Measurements from ENCODE around the gene EML5. TPM values are rescaled to one million over a fixed set of nuclear protein-coding genes. Genes with fewer than 3 reads are reported as not detected.

Gene EML5
- total RNA-seq, 1 experiment from 2014 or later: 1.8 TPM

DNA sequence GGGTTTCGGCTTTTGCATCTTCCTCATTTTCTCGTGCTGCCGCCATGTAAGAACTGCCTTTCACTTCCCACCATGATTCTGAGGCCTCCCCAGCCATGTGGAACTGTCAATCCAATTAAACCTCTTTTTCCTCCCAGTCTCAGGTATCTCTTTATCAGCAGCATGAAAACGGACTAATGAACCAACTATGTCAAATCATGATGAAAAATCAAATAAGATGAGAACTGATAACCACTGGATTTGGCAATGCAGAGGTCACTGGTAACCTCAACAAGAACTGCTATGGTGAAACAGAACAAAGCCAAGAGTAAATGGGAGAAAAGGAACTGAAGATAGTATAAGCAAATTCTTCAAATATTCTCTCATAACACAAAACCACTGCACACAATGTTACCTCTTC lies 6.0 kb downstream of the EML5 start:
- no peaks in the 10 kb centered on the region for H3K36me3 ChIP-seq (ENCODE audit: control insufficient read depth in 1 of 2, insufficient read depth in 2 of 2, low read length in 2 of 2)
- intact Hi-C loops (cut with micrococcal nuclease): no loop called here
- ATAC-seq: no peak
- no peak overlapping the region for H3K4me3 ChIP-seq (replicated peaks in 1 of 2; ENCODE audit: low read depth in 1 of 2, low read length in 2 of 2)
- CTCF ChIA-PET: no interaction called here
- no peaks in the 10 kb centered on the region for H3K27me3 ChIP-seq (ENCODE audit: insufficient read depth, low read length)
- peaks cover 0 to 4% of the 10 kb centered on the region in 2 experiments; a peak in 1 of 4 replicates for H3K9me3 ChIP-seq (ENCODE audit: control insufficient read depth in 1 of 2, insufficient read depth in 1 of 2, low read depth in 1 of 2, low read length in 2 of 2)
- no TSS peak for BruUV-seq (replicated peaks)
- DNase-seq (ENCODE audit: low read depth, low spot score): no peak
- peaks cover 0 to 3% of the 10 kb centered on the region in 2 experiments; a peak in 1 of 4 replicates for H3K4me1 ChIP-seq (ENCODE audit: control insufficient read depth in 1 of 2, insufficient read depth in 2 of 2, low read length in 2 of 2)
- POLR2A ChIA-PET: no interaction called here
- no peaks in the 10 kb centered on the region for H3K79me2 ChIP-seq (ENCODE audit: insufficient read depth, low read length)
- no peak overlapping the region for H3K9ac ChIP-seq (ENCODE audit: low read length)
- no peaks in the 10 kb centered on the region for H3K9me2 ChIP-seq (ENCODE audit: insufficient read depth)
- H2AFZ ChIP-seq (ENCODE audit: low read depth, low read length, poor library complexity, severe bottlenecking): no peak overlapping the region
- H3K27ac ChIP-seq (ENCODE audit: low read depth, low read length): no peak overlapping the region
- no peak overlapping the region for H3K4me2 ChIP-seq (ENCODE audit: low read length)
- TF ChIP-seq ATF3 (IDR thresholded peaks at IDR 0.05) (no peak), POLR2A (IDR thresholded peaks at IDR 0.05; ENCODE audit: borderline replicate concordance, extremely low read depth, insufficient read depth, insufficient read length) (no peak), SIN3A (IDR thresholded peaks at IDR 0.05; ENCODE audit: low read depth) (no peak), REST (IDR thresholded peaks at IDR 0.05; ENCODE audit: low read depth) (no peak)
- RAD21 ChIA-PET (ENCODE audit: low non-redundant PET in 1 of 2, low total read pairs in 2 of 2, uncharacterized antibody in 2 of 2, unreplicated experiment in 2 of 2): no interaction called here
- no peaks in the 10 kb centered on the region for H4K20me1 ChIP-seq (ENCODE audit: insufficient read depth)

DNA sequence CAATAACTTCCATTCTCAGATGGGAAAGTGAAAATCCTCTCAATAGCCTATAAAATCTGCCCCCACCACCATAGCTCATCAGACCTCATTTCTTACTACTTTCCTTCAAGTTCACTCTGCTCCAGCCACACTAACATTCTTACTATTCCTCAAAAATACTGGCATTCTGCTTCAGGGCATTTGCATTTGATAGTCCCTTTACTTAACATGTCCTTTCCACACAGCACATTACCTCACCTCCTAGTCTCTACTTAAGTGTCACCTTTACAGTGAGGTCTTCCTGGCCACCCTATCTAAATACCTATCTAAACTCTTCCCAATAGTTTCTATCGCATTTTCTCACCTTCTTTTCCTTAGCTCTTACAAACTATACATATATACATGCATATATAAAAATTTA lies 6.8 kb downstream of the EML5 start:
- no peak overlapping the region for H3K4me3 ChIP-seq (replicated peaks in 1 of 2; ENCODE audit: low read depth in 1 of 2, low read length in 2 of 2)
- ATAC-seq (no peak), DNase-seq (ENCODE audit: low read depth, low spot score) (no peak)
- no peaks in the 10 kb centered on the region for H3K9me2 ChIP-seq (ENCODE audit: insufficient read depth)
- H3K79me2 ChIP-seq (ENCODE audit: insufficient read depth, low read length): no peaks in the 10 kb centered on the region
- BruUV-seq (replicated peaks): no TSS peak
- no peaks in the 10 kb centered on the region for H4K20me1 ChIP-seq (ENCODE audit: insufficient read depth)
- H3K4me2 ChIP-seq (ENCODE audit: low read length): no peak overlapping the region
- no peak overlapping the region for H3K9ac ChIP-seq (ENCODE audit: low read length)
- CTCF ChIA-PET: no interaction called here
- POLR2A ChIA-PET: no interaction called here
- H3K4me1 ChIP-seq (ENCODE audit: control insufficient read depth in 1 of 2, insufficient read depth in 2 of 2, low read length in 2 of 2): no peaks in the 10 kb centered on the region
- intact Hi-C loops (cut with micrococcal nuclease): no loop called here
- H3K36me3 ChIP-seq (ENCODE audit: control insufficient read depth in 1 of 2, insufficient read depth in 2 of 2, low read length in 2 of 2): no peaks in the 10 kb centered on the region
- peaks cover 0 to 4% of the 10 kb centered on the region in 2 experiments; a peak in 1 of 4 replicates for H3K9me3 ChIP-seq (ENCODE audit: control insufficient read depth in 1 of 2, insufficient read depth in 1 of 2, low read depth in 1 of 2, low read length in 2 of 2)
- no peak overlapping the region for H2AFZ ChIP-seq (ENCODE audit: low read depth, low read length, poor library complexity, severe bottlenecking)
- no peak overlapping the region for H3K27ac ChIP-seq (ENCODE audit: low read depth, low read length)
- H3K27me3 ChIP-seq (ENCODE audit: insufficient read depth, low read length): no peaks in the 10 kb centered on the region
- RAD21 ChIA-PET (ENCODE audit: low non-redundant PET in 1 of 2, low total read pairs in 2 of 2, uncharacterized antibody in 2 of 2, unreplicated experiment in 2 of 2): no interaction called here
- TF ChIP-seq SRF (IDR thresholded peaks at IDR 0.05; ENCODE audit: low read depth) (no peak), ATF3 (IDR thresholded peaks at IDR 0.05) (no peak), JUND (IDR thresholded peaks at IDR 0.05) (no peak), EZH2 (IDR thresholded peaks at IDR 0.05) (no peak), TCF7L2 (IDR thresholded peaks at IDR 0.05; ENCODE audit: borderline replicate concordance, extremely low read depth, insufficient read depth, insufficient read length) (no peak), REST (IDR thresholded peaks at IDR 0.05; ENCODE audit: low read depth) (no peak), CEBPB (IDR thresholded peaks at IDR 0.05; ENCODE audit: low read depth) (no peak)
- TF ChIP-seq, protein P1, sequence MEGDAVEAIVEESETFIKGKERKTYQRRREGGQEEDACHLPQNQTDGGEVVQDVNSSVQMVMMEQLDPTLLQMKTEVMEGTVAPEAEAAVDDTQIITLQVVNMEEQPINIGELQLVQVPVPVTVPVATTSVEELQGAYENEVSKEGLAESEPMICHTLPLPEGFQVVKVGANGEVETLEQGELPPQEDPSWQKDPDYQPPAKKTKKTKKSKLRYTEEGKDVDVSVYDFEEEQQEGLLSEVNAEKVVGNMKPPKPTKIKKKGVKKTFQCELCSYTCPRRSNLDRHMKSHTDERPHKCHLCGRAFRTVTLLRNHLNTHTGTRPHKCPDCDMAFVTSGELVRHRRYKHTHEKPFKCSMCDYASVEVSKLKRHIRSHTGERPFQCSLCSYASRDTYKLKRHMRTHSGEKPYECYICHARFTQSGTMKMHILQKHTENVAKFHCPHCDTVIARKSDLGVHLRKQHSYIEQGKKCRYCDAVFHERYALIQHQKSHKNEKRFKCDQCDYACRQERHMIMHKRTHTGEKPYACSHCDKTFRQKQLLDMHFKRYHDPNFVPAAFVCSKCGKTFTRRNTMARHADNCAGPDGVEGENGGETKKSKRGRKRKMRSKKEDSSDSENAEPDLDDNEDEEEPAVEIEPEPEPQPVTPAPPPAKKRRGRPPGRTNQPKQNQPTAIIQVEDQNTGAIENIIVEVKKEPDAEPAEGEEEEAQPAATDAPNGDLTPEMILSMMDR (IDR thresholded peaks at IDR 0.05 in 2 of 3, conservative IDR thresholded peaks at IDR 0.05 in 1 of 3; ENCODE audit: borderline replicate concordance in 1 of 3, insufficient read depth in 1 of 3, low read depth in 2 of 3, low read length in 2 of 3): no peak
